ENCODE results near the gene CDH13.

DNA sequence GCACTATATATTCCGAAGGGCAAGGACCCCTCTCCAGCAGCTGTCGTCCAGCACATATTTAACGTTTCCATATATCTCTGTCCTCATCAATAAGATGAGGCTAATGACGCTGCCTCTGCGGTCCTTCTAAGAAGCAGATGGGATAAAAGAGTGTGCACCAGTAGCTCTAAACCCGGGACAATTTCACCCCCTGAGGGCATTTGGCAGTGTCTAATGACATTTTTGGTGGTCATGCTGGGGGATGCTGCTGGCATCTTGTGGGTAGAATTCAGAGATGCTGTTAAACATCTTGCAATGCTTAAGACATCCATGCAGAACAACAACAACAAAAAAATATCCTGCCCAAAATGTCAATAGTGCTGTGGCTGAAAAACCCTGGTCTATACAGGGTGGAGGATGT is 372.9 kb downstream of the CDH13 start:
- no peak for TF ChIP-seq ZNF70 (CRISPR knock-in tag; IDR thresholded peaks at IDR 0.05)
- TF ChIP-seq ARNTL (CRISPR knock-in tag; IDR thresholded peaks at IDR 0.05; ENCODE audit: borderline replicate concordance, low read depth), result no peak
- no peak for TF ChIP-seq ZNF565 (CRISPR knock-in tag; conservative IDR thresholded peaks at IDR 0.05; ENCODE audit: low read depth)
- TF ChIP-seq, protein P1, sequence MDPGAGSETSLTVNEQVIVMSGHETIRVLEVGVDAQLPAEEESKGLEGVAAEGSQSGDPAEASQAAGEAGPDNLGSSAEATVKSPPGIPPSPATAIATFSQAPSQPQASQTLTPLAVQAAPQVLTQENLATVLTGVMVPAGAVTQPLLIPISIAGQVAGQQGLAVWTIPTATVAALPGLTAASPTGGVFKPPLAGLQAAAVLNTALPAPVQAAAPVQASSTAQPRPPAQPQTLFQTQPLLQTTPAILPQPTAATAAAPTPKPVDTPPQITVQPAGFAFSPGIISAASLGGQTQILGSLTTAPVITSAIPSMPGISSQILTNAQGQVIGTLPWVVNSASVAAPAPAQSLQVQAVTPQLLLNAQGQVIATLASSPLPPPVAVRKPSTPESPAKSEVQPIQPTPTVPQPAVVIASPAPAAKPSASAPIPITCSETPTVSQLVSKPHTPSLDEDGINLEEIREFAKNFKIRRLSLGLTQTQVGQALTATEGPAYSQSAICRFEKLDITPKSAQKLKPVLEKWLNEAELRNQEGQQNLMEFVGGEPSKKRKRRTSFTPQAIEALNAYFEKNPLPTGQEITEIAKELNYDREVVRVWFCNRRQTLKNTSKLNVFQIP (CRISPR knock-in tag; IDR thresholded peaks at IDR 0.05; ENCODE audit: borderline replicate concordance, low read depth), result no peak
- TF ChIP-seq RARB (CRISPR knock-in tag; IDR thresholded peaks at IDR 0.05), result no peak
- TF ChIP-seq, protein P2, sequence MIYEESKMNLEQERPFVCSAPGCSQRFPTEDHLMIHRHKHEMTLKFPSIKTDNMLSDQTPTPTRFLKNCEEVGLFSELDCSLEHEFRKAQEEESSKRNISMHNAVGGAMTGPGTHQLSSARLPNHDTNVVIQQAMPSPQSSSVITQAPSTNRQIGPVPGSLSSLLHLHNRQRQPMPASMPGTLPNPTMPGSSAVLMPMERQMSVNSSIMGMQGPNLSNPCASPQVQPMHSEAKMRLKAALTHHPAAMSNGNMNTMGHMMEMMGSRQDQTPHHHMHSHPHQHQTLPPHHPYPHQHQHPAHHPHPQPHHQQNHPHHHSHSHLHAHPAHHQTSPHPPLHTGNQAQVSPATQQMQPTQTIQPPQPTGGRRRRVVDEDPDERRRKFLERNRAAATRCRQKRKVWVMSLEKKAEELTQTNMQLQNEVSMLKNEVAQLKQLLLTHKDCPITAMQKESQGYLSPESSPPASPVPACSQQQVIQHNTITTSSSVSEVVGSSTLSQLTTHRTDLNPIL (CRISPR knock-in tag; IDR thresholded peaks at IDR 0.05; ENCODE audit: low read depth), result no peak
- no peak for TF ChIP-seq ZFP3 (CRISPR knock-in tag; IDR thresholded peaks at IDR 0.05)
- no peak for TF ChIP-seq ESRRG (CRISPR knock-in tag; IDR thresholded peaks at IDR 0.05)
- no peak for TF ChIP-seq ZFP30 (CRISPR knock-in tag; IDR thresholded peaks at IDR 0.05)
- no peak for TF ChIP-seq OSR1 (CRISPR knock-in tag; IDR thresholded peaks at IDR 0.05)
- no peak for TF ChIP-seq BACH2 (CRISPR knock-in tag; IDR thresholded peaks at IDR 0.05; ENCODE audit: borderline replicate concordance)
- TF ChIP-seq, protein P3, sequence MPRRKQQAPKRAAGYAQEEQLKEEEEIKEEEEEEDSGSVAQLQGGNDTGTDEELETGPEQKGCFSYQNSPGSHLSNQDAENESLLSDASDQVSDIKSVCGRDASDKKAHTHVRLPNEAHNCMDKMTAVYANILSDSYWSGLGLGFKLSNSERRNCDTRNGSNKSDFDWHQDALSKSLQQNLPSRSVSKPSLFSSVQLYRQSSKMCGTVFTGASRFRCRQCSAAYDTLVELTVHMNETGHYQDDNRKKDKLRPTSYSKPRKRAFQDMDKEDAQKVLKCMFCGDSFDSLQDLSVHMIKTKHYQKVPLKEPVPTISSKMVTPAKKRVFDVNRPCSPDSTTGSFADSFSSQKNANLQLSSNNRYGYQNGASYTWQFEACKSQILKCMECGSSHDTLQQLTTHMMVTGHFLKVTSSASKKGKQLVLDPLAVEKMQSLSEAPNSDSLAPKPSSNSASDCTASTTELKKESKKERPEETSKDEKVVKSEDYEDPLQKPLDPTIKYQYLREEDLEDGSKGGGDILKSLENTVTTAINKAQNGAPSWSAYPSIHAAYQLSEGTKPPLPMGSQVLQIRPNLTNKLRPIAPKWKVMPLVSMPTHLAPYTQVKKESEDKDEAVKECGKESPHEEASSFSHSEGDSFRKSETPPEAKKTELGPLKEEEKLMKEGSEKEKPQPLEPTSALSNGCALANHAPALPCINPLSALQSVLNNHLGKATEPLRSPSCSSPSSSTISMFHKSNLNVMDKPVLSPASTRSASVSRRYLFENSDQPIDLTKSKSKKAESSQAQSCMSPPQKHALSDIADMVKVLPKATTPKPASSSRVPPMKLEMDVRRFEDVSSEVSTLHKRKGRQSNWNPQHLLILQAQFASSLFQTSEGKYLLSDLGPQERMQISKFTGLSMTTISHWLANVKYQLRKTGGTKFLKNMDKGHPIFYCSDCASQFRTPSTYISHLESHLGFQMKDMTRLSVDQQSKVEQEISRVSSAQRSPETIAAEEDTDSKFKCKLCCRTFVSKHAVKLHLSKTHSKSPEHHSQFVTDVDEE (CRISPR knock-in tag; IDR thresholded peaks at IDR 0.05), result no peak
- no peak for TF ChIP-seq ISL1 (CRISPR knock-in tag; IDR thresholded peaks at IDR 0.05)

All from SK-N-SH treated with all-trans-retinoic acid at 6 μM for 48 hours (cell line).